ENCODE measurements around the gene RNASE13. TPM values are rescaled to one million over a fixed set of nuclear protein-coding genes. Genes with fewer than 3 reads are reported as not detected.

RNASE13 gene
- total RNA-seq, 1 donor from 2014 or later, result not detected

DNA sequence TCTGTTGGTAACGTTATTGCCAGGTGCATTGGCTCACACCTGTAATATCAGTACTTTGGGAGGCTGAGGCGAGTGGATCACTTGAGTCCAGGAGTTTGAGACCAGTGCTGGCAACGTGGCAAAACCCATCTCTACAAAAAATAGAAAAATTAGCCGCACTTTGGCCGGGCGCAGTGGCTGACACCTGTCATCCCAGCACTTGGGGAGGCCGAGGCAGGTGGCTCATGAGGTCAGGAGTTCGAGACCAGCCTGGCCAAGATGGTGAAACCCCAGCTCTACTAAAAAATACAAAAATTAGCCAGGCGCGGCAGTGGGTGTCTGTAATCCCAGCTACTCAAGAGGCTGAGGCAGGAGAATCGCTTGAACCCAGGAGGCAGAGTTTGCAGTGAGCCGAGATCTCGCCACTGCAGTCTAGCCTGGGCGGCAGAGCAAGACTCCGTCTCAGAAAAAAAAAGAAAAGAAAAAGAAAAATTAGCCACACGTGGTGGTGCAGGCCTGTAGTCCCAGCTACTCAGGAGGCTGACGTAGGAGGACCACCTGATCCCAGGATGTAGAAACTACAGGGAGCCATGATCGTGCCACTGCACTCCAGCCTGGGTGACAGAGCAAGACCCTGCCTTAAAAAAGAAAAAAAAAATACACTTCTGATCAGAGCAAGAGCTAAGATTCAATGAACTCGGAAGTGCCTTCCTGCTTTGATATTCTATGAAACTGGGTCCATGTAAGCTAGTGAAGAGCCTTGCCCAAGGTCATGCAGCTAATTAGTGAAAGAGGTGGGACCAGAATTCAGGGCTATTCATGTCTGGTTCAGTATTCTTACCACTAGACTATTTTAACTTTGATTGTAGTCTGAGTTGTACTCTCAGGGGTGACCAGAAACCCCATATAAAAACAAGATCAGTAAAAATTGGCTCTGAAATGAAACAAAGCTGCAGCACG, 18.8 kb upstream of the RNASE13 start:
- TF ChIP-seq, protein P1, sequence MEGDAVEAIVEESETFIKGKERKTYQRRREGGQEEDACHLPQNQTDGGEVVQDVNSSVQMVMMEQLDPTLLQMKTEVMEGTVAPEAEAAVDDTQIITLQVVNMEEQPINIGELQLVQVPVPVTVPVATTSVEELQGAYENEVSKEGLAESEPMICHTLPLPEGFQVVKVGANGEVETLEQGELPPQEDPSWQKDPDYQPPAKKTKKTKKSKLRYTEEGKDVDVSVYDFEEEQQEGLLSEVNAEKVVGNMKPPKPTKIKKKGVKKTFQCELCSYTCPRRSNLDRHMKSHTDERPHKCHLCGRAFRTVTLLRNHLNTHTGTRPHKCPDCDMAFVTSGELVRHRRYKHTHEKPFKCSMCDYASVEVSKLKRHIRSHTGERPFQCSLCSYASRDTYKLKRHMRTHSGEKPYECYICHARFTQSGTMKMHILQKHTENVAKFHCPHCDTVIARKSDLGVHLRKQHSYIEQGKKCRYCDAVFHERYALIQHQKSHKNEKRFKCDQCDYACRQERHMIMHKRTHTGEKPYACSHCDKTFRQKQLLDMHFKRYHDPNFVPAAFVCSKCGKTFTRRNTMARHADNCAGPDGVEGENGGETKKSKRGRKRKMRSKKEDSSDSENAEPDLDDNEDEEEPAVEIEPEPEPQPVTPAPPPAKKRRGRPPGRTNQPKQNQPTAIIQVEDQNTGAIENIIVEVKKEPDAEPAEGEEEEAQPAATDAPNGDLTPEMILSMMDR (IDR thresholded peaks at IDR 0.05; ENCODE audit: unreplicated experiment), result no peak
- Mint-ChIP-seq H3K9me3 (ENCODE audit: unreplicated experiment) (no peaks in the 10 kb centered on the region), H3K4me3 (ENCODE audit: unreplicated experiment) (no peak overlapping the region), H3K4me1 (ENCODE audit: unreplicated experiment) (no peaks in the 10 kb centered on the region), H3K36me3 (ENCODE audit: low read depth, unreplicated experiment) (no peaks in the 10 kb centered on the region), H3K27ac (ENCODE audit: unreplicated experiment) (no peak overlapping the region), H3K27me3 (ENCODE audit: unreplicated experiment) (peaks cover 3% of the 10 kb centered on the region)
- no peak for DNase-seq (ENCODE audit: low spot score)

DNA sequence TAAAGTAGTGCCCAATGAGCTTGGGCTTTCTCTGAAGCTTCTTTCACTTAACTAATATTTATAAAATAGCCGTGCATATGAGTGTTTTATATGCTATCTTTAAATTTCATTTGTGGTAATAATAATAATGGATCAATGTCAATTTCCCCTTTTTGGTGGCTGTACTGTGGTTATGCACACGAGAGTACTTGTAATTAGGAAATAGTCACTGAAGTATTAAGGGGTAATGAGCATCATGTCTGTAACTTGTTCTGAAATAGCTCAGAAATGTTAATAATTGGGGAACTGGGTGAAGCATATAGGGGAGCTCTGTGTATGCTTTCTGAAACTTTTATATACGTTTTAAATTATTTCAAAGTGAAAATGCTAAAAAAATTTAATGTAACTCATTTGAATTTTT, 16.0 kb upstream of the RNASE13 start:
- Mint-ChIP-seq H3K27ac (ENCODE audit: unreplicated experiment) (no peak overlapping the region), H3K27me3 (ENCODE audit: unreplicated experiment) (peaks cover 3% of the 10 kb centered on the region), H3K4me1 (ENCODE audit: unreplicated experiment) (no peaks in the 10 kb centered on the region), H3K9me3 (ENCODE audit: unreplicated experiment) (no peaks in the 10 kb centered on the region), H3K36me3 (ENCODE audit: low read depth, unreplicated experiment) (no peaks in the 10 kb centered on the region), H3K4me3 (ENCODE audit: unreplicated experiment) (no peak overlapping the region)
- no peak for DNase-seq (ENCODE audit: low spot score)
- TF ChIP-seq, protein P1 (IDR thresholded peaks at IDR 0.05; ENCODE audit: unreplicated experiment), result no peak

DNA sequence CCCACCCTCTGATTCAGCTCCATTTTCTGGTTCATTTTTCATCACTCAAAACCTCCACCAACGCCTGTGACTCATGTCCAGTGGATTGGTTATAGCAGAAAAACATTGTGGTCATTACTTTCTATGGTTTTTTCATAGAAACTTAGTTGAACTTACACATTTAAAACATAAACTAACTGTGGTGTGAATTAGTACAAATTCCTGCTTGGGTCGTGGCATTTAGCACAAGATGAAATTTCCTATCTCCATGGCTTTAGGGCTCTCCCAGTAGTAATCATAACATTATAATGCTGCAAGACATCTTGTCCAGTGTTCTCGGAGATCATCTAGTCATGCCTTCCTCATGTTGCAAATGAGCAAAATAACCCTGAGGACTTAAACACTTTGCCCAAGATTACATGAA, 14.7 kb upstream of the RNASE13 start:
- DNase-seq (ENCODE audit: low spot score), result no peak
- H3K4me3 Mint-ChIP-seq (ENCODE audit: unreplicated experiment), result no peak overlapping the region
- H3K27me3 Mint-ChIP-seq (ENCODE audit: unreplicated experiment), result peaks cover 5% of the 10 kb centered on the region
- no peak overlapping the region for H3K27ac Mint-ChIP-seq (ENCODE audit: unreplicated experiment)
- peaks cover 8% of the 10 kb centered on the region for H3K4me1 Mint-ChIP-seq (ENCODE audit: unreplicated experiment)
- TF ChIP-seq, protein P1 (IDR thresholded peaks at IDR 0.05; ENCODE audit: unreplicated experiment), result no peak
- no peaks in the 10 kb centered on the region for H3K9me3 Mint-ChIP-seq (ENCODE audit: unreplicated experiment)
- H3K36me3 Mint-ChIP-seq (ENCODE audit: low read depth, unreplicated experiment), result no peaks in the 10 kb centered on the region

DNA sequence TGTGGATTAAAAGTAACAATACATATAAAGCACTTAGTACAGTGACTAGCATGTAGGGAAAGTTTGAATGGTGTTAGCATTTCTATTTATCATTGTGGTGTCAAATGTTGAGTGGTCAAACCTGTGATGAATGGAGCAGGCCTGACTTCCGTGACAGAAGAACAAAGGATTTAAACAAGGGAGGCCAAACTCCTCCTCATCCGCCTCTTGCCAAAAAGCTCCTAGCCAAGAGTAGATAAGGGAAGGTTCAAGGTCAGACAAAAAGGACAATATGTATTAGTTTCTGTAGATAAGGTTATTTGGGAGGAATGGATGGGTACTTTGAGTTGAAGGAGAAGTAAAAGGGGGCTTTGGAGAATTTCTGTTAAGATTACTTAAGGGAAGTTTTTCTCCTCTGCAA, 14.0 kb upstream of the RNASE13 start:
- H3K9me3 Mint-ChIP-seq (ENCODE audit: unreplicated experiment), result no peaks in the 10 kb centered on the region
- H3K27ac Mint-ChIP-seq (ENCODE audit: unreplicated experiment), result no peak overlapping the region
- H3K36me3 Mint-ChIP-seq (ENCODE audit: low read depth, unreplicated experiment), result no peaks in the 10 kb centered on the region
- DNase-seq (ENCODE audit: low spot score), result no peak
- TF ChIP-seq, protein P1 (IDR thresholded peaks at IDR 0.05; ENCODE audit: unreplicated experiment), result no peak
- H3K4me3 Mint-ChIP-seq (ENCODE audit: unreplicated experiment), result no peak overlapping the region
- H3K4me1 Mint-ChIP-seq (ENCODE audit: unreplicated experiment), result peaks cover 10% of the 10 kb centered on the region
- peaks cover 5% of the 10 kb centered on the region for H3K27me3 Mint-ChIP-seq (ENCODE audit: unreplicated experiment)

DNA sequence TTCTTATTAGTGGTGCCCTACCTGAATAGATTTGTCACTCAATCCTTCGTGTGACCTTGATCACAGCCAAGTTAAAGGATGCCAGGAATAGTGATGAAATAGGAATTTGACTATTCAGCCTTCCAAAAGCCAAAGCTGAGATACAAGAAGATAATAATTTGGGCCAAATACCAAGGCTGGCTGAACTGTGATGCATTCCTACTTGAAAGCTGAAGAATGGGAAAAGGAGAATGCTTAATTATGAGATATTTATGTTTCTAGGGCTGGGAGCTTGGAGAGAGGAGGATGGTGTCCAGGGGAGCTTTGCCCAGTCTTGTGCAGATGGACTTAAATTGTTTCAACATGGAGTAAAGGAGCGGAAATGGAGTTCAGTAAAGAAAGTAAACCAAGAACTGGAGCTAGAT, 12.8 kb upstream of the RNASE13 start:
- Mint-ChIP-seq H3K4me1 (ENCODE audit: unreplicated experiment) (peaks cover 19% of the 10 kb centered on the region), H3K4me3 (ENCODE audit: unreplicated experiment) (no peak overlapping the region), H3K9me3 (ENCODE audit: unreplicated experiment) (no peaks in the 10 kb centered on the region), H3K36me3 (ENCODE audit: low read depth, unreplicated experiment) (no peaks in the 10 kb centered on the region), H3K27me3 (ENCODE audit: unreplicated experiment) (peaks cover 9% of the 10 kb centered on the region), H3K27ac (ENCODE audit: unreplicated experiment) (no peak overlapping the region)
- TF ChIP-seq, protein P1 (IDR thresholded peaks at IDR 0.05; ENCODE audit: unreplicated experiment), result no peak
- DNase-seq (ENCODE audit: low spot score), result no peak

All from endothelial cell (in vitro differentiated cells).